HL-60/S4 treated with phorbol 12-myristate 13-acetate at 8.2 ng/mL for 4 days and 3 days (cell line): ENCODE results near the gene LMOD2.

Experiments
- in situ Hi-C: fragments of 300-500 bp; cut with MboI; formaldehyde crosslinking; loops from 2 replicates; pipeline ENCODE4 v1.15.0; 2022; ENCODE audit warnings: low sequenced_read_pairs

The LMOD2 gene

GRCh38 chr7:123637203-123637602 lies 18.5 kb upstream of the LMOD2 start:
- in situ Hi-C loops: loop anchor here (25.0 kb wide), 1 partner anchor 225 kb away; no protein-coding TSS in a partner anchor

- in situ Hi-C loops: loop anchor here (25.0 kb wide), 1 partner anchor 224 kb away; no protein-coding TSS in a partner anchor
Measured at GRCh38 chr7:123637878-123638277, 17.8 kb upstream of the LMOD2 start.

GRCh38 chr7:123639631-123640030 lies 16.0 kb upstream of the LMOD2 start:
- in situ Hi-C loops: loop anchor here (25.0 kb wide), 1 partner anchor 223 kb away; no protein-coding TSS in a partner anchor

GRCh38 chr7:123640583-123640982 lies 15.1 kb upstream of the LMOD2 start:
- in situ Hi-C loops: loop anchor here (25.0 kb wide), 1 partner anchor 222 kb away; no protein-coding TSS in a partner anchor

- in situ Hi-C loops: loop anchor here (25.0 kb wide), 1 partner anchor 220 kb away; no protein-coding TSS in a partner anchor
Measured at GRCh38 chr7:123641901-123642300, 13.8 kb upstream of the LMOD2 start.

GRCh38 chr7:123643495-123644441 lies 11.9 kb upstream of the LMOD2 start:
- in situ Hi-C loops: loop anchor here (25.0 kb wide), 1 partner anchor 219 kb away; no protein-coding TSS in a partner anchor

GRCh38 chr7:123645516-123645915 lies 10.2 kb upstream of the LMOD2 start:
- in situ Hi-C loops: loop anchor here (25.0 kb wide), 1 partner anchor 217 kb away; no protein-coding TSS in a partner anchor

GRCh38 chr7:123647106-123647730 lies 8.4 kb upstream of the LMOD2 start:
- in situ Hi-C loops: loop anchor here (25.0 kb wide), 1 partner anchor 215 kb away; no protein-coding TSS in a partner anchor

- in situ Hi-C loops: loop anchor here (25.0 kb wide), 1 partner anchor 212 kb away; no protein-coding TSS in a partner anchor
Measured at GRCh38 chr7:123649964-123650363, 5.7 kb upstream of the LMOD2 start.

GRCh38 chr7:123650595-123650994 lies 5.1 kb upstream of the LMOD2 start:
- in situ Hi-C loops: no loop called here

- in situ Hi-C loops: no loop called here
Measured at GRCh38 chr7:123652406-123652805, 3.3 kb upstream of the LMOD2 start.

- in situ Hi-C loops: no loop called here
Measured at GRCh38 chr7:123653162-123653561, 2.5 kb upstream of the LMOD2 start.

GRCh38 chr7:123656544-123657303 lies 1.1 kb downstream of the LMOD2 start:
- in situ Hi-C loops: no loop called here

GRCh38 chr7:123657304-123657685 lies 1.6 kb downstream of the LMOD2 start:
- in situ Hi-C loops: no loop called here

GRCh38 chr7:123658023-123658422 lies 2.4 kb downstream of the LMOD2 start:
- in situ Hi-C loops: no loop called here

- in situ Hi-C loops: no loop called here
Measured at GRCh38 chr7:123660514-123661354, 5.1 kb downstream of the LMOD2 start.

GRCh38 chr7:123661765-123662164 lies 6.1 kb downstream of the LMOD2 start:
- in situ Hi-C loops: no loop called here

- in situ Hi-C loops: no loop called here
Measured at GRCh38 chr7:123662293-123662692, 6.6 kb downstream of the LMOD2 start.

GRCh38 chr7:123662755-123663154 lies 7.1 kb downstream of the LMOD2 start:
- in situ Hi-C loops: no loop called here

- in situ Hi-C loops: no loop called here
Measured at GRCh38 chr7:123663200-123663599, 7.5 kb downstream of the LMOD2 start.
